Astrocyte of the cerebellum (primary cell): Measurements from ENCODE around the gene KSR1.
"Not testable (repeated sequence)": the region's sequence is repeated elsewhere in the genome, so short reads cannot be mapped to it uniquely, and the experiment has no call there.

Experiments
- DNase-seq: peaks from one replicate; pipeline ENCODE4 v3.0.0-alpha.2; 2011; ENCODE audit warnings: low read depth
- H3K4me3 ChIP-seq: 2 replicates; pipeline ENCODE4 v1.5.1; 2011; ENCODE audit warnings: mild to moderate bottlenecking, low read depth, low read length, moderate library complexity
- in situ Hi-C: cut with HindIII; loops from 2 replicates; pipeline ENCODE4 v1.10.0; 2017; ENCODE audit warnings: low sequenced_read_pairs
- TF ChIP-seq, protein P1 (sequence below): IDR thresholded peaks from 2 replicates; pipeline ENCODE4 v1.5.1; 2012; ENCODE audit warnings: low read length, low read depth, moderate library complexity, mild to moderate bottlenecking; ENCODE audit errors: missing control alignments

KSR1 gene

DNA sequence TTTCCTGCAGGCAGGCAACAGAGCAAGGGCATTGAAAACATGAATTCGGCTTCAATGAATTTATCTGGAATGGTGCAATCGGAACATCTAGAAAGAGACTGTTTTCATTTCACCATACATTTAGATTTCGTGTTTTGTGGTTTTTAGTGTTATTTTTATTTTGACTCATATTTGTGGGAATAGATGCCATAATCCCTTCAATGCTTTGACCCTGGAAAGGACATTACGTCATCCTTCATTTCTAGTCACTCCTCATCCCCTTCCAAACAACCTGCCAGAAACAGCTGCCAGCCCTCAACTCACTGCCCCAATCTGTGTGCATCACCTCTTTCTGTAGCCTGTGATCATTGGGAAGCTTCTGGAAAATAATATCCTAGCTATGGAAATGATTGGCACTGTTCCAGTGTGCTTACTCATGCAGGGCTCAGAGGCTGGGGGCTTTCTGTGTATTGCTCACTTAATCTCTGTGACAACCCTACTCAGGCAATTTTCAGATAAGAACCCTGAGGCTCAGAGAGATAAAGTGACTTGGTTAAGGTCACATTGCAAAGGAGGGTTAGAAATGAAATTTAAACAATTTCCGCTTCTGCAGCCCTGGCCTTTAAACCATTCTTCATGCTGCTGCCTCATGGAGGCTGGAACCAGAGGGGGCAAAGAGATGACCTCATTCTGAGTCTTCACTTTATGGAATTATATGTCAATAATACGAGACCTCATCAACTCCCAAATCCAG is 9.5 kb upstream of the KSR1 start:
- peak; percentile 83 for DNase-seq
- in situ Hi-C loops, result loop anchor here (25.0 kb wide), 1 partner anchor 109 kb away; no protein-coding TSS in a partner anchor
- no peak overlapping the region for H3K4me3 ChIP-seq
- TF ChIP-seq, protein P1, sequence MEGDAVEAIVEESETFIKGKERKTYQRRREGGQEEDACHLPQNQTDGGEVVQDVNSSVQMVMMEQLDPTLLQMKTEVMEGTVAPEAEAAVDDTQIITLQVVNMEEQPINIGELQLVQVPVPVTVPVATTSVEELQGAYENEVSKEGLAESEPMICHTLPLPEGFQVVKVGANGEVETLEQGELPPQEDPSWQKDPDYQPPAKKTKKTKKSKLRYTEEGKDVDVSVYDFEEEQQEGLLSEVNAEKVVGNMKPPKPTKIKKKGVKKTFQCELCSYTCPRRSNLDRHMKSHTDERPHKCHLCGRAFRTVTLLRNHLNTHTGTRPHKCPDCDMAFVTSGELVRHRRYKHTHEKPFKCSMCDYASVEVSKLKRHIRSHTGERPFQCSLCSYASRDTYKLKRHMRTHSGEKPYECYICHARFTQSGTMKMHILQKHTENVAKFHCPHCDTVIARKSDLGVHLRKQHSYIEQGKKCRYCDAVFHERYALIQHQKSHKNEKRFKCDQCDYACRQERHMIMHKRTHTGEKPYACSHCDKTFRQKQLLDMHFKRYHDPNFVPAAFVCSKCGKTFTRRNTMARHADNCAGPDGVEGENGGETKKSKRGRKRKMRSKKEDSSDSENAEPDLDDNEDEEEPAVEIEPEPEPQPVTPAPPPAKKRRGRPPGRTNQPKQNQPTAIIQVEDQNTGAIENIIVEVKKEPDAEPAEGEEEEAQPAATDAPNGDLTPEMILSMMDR, result no peak

DNA sequence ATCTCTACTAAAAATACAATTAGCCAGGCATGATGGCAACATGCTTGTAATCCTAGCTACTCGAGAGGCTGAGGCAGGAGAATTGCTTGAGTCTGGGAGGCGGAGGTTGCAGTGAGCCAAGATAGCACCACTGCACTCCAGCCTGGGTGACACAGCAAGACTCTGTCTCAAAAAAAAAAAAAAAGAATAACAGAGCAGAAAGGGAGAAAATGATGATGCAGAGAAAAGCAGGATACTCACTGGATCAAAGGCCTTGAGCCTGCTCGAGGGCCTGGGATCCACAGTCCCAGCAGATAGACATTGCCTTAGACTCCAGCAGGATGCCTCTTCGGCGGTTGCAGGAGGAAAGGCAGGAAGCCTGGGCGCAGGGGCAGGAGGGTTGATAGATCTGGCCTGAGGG is 7.7 kb upstream of the KSR1 start:
- not testable (repeated sequence) for H3K4me3 ChIP-seq, DNase-seq
- in situ Hi-C loops, result loop anchor here (25.0 kb wide), 1 partner anchor 111 kb away; no protein-coding TSS in a partner anchor

DNA sequence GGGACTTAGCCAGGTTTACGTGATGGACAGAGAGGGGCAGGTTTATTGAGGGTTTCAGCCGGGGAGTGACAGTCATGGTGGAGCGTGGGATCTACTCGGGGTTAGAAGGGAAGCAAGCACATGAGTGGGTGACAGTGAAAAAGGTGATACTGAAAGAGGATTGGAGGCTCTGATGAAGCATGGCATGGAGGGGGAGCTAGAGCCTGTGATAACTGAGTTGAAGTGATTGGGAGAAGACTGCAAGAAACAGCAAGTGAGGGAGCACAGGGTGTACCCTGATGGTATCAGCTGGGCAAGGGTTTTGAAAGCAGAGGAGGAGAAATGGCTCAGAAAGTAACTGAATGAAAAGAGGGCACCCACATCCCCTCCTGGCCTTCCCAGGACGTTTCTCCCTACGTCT is 6.7 kb upstream of the KSR1 start:
- no peak for DNase-seq
- TF ChIP-seq, protein P1, result no peak
- in situ Hi-C loops, result loop anchor here (25.0 kb wide), 1 partner anchor 112 kb away; no protein-coding TSS in a partner anchor
- H3K4me3 ChIP-seq, result no peak overlapping the region

DNA sequence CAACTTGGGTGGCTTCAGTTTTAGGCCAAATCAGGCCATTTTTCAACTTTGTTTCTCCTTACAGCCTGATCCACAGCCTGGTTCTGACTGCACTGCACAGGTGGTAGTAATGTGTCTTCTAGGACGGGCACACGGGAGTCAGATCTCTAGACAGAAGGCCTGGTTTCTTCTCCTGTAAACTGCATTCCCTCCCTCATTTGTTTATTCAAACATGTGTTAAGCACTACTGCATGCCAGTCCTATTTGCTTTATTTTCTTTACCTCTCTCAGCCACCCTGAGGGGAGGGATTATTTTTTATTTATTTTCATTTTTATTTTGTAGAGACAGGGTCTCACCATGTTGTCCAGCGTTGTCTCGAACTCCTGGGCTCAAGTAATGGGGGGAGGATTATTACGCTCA is 6.3 kb upstream of the KSR1 start:
- no peak overlapping the region for H3K4me3 ChIP-seq
- DNase-seq, result no peak
- TF ChIP-seq, protein P1, result no peak
- in situ Hi-C loops, result loop anchor here (25.0 kb wide), 1 partner anchor 113 kb away; no protein-coding TSS in a partner anchor

DNA sequence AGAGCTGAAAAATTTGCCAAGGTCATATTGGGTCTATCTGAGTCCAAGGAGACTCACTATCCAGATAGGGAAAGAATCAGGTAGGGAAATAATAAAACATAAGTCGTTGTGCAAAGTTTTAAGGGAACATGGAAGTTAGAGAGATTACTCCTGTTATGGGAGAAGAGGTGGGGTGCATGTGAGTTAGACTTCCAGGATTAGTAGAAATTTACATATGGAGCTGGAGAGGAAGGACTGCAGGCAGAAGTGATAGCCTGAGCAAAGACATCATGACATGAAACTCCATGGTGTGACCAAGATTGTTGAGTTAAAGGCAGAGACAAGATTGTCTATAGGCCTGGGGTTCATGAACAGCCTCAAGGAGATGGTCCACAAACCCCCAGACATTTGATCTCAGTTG is 5.8 kb upstream of the KSR1 start:
- DNase-seq, result no peak
- TF ChIP-seq, protein P1, result no peak
- H3K4me3 ChIP-seq, result no peak overlapping the region
- in situ Hi-C loops, result no loop called here

DNA sequence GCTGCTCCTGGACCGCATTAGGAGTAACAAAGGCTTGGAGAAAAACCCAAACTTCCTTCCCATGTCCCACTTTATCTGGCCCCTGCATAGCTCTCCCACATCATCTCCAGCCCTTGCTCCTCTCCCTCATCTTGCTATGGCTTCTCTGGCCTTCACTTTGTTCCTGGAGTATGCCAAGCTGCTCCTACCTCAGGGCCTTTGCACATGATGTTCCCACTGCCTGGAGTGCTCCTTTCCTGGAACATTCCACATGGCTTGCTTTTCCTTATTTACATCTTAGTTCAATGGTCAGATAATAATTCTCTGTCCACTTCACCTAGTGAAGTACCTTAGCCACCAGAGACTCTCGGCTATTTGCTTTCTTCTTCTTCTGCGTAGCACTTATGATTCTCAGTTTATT is 4.3 kb upstream of the KSR1 start:
- in situ Hi-C loops, result no loop called here
- TF ChIP-seq, protein P1, result no peak
- H3K4me3 ChIP-seq, result no peak overlapping the region
- no peak for DNase-seq

DNA sequence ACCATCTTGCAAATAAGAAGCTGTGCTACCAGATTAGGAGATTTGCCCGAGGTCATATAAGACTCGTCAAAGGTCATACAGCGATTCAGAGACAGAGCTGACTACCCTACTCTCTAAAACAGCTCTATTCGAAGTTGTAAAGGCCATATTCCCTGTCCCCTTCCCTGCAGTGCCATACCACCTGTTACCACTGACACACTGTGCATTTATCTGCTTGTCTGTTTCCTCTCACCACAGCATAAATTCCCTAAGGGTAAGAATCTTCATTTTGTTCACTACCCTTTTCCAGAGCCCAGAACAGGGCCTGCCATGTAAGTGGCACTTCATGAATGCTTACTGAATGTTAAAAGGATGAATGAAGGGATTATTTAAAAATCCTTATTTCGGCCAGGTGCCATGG is 3.4 kb upstream of the KSR1 start:
- no peak for DNase-seq
- in situ Hi-C loops, result no loop called here
- H3K4me3 ChIP-seq, result no peak overlapping the region
- TF ChIP-seq, protein P1, result no peak
